AG09309 (cell line): ENCODE measurements around the gene PLCH2.

Source experiments
- DNase-seq: peaks from one replicate; pipeline ENCODE4 v3.0.0-alpha.2; 2010; ENCODE audit warnings: low read depth
- H3K4me3 ChIP-seq: 2 replicates; pipeline ENCODE4 v1.5.1; 2011; ENCODE audit warnings: mild to moderate bottlenecking, low read depth, low read length, moderate library complexity; ENCODE audit not compliant: control insufficient read depth
- TF ChIP-seq, protein P1 (sequence below): IDR thresholded peaks from 2 replicates; pipeline ENCODE4 v1.5.1; 2011; ENCODE audit warnings: mild to moderate bottlenecking, low read depth, low read length, inconsistent platforms; ENCODE audit not compliant: insufficient read depth, control insufficient read depth; ENCODE audit errors: missing control alignments

The PLCH2 gene

DNA sequence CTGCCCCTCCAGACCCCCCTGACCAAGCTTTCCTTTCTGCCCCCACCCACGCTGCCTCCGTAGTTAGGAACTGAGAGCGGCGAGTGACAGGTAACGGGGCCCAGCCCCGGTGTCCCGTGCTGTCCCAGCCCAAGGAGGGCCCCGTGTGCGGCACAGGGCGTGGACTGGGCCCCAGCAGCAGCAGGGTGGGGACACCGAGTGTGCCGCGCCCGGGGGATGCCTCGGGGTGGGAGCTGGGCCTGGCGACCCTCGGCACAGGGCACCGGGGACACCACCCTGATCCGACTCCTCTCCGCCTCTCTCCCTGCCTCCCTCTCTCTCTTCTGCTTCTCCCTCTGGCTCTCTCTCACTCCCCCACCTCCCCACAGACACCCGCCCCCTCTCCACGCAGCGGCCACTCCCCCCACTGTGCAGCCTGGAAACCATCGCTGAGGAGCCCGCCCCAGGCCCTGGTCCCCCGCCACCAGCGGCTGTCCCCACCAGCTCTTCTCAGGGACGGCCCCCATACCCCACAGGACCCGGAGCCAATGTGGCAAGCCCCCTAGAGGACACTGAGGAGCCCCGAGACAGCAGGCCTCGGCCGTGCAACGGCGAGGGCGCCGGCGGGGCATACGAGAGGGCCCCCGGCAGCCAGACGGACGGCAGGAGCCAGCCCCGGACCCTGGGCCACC, 27.6 kb downstream of the PLCH2 start:
- H3K4me3 ChIP-seq: no peak overlapping the region
- DNase-seq: no peak
- TF ChIP-seq, protein P1, sequence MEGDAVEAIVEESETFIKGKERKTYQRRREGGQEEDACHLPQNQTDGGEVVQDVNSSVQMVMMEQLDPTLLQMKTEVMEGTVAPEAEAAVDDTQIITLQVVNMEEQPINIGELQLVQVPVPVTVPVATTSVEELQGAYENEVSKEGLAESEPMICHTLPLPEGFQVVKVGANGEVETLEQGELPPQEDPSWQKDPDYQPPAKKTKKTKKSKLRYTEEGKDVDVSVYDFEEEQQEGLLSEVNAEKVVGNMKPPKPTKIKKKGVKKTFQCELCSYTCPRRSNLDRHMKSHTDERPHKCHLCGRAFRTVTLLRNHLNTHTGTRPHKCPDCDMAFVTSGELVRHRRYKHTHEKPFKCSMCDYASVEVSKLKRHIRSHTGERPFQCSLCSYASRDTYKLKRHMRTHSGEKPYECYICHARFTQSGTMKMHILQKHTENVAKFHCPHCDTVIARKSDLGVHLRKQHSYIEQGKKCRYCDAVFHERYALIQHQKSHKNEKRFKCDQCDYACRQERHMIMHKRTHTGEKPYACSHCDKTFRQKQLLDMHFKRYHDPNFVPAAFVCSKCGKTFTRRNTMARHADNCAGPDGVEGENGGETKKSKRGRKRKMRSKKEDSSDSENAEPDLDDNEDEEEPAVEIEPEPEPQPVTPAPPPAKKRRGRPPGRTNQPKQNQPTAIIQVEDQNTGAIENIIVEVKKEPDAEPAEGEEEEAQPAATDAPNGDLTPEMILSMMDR: no peak

GRCh38 chr1:2504225-2504948, 28.3 kb downstream of the PLCH2 start:
- H3K4me3 ChIP-seq: no peak overlapping the region
- DNase-seq: no peak
- TF ChIP-seq, protein P1: no peak

DNA sequence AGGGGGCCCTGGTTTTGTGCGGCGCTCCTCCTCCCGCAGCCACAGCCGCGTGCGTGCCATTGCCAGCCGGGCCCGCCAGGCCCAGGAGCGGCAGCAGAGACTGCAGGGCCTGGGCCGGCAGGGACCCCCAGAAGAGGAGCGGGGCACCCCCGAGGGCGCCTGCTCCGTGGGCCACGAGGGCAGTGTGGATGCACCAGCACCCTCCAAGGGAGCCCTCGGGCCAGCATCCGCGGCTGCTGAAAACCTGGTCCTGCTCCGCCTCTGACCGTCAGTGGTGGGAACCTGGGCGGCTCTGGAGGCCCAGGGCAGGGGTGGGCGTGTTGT, 28.8 kb downstream of the PLCH2 start:
- TF ChIP-seq, protein P1: no peak
- DNase-seq: no peak
- H3K4me3 ChIP-seq: no peak overlapping the region

DNA sequence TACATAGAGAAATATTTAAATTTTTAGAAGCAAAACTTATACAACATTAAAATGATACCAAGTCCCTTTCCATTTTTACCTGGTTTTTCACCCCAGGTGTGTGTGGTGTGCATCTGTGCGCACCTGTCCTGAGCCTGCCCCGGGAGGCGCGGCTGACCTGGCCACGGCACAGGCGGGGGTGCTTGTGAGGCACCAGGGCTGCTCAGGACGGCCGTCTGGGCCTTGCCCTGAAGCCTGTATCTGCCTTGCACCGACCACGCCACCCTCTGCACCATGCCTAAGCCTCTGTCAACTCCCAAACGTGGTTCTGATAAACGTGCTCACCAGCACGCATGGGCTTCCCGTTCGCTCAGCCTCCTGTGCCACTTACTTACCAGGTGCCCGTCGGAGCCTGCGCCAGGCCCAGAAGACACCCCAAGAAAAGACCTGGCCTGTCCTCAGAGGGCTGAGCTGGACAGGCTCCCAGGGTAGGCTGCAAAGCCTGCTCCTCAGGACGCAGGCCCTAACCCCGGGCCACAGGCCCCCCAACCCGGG, 29.4 kb downstream of the PLCH2 start:
- DNase-seq: no peak
- no peak overlapping the region for H3K4me3 ChIP-seq
- TF ChIP-seq, protein P1: no peak

DNA sequence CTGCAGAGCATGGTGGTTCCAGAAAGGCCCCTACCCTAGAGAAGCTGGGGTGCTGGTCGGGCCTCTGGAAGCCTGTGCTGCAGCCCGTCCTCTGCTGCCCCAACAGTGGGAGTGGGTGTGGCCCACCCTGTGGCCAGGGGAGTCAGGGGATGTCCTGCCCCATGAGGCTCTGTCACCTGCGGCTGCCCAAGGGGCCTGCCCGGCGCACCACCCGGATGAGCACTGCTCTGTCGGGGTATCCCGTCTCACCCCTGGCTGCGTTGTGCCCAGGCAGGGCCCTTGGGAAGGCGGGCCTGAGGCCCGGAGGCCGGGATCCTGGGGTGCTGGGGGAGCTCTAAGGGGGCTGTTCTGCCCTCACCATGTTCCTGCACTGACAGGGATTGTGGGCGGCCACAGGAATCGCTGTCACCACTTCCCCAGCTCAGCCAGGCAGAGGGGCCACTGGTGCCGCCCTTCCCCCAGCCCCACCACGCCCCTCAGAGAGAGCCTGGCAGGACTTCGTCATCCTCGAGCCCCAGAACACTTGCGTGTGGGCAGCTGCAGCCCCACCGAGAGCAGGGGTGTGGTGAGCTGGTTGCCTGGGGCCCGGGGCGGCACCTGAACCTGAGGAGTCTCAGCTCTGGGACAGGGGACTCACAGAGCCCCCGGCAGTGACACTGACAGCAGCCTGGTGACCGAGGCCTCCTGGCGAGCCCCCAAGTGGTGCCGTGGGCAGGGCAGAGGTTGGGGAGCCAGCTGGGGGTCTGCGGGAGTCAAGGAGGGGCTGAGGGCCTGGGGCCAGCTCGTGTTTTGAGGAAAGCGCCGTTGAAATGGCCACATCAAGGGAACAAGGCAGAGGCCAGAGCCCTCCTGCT, 30.1 kb downstream of the PLCH2 start:
- TF ChIP-seq, protein P1: no peak
- no peak for DNase-seq
- no peak overlapping the region for H3K4me3 ChIP-seq

DNA sequence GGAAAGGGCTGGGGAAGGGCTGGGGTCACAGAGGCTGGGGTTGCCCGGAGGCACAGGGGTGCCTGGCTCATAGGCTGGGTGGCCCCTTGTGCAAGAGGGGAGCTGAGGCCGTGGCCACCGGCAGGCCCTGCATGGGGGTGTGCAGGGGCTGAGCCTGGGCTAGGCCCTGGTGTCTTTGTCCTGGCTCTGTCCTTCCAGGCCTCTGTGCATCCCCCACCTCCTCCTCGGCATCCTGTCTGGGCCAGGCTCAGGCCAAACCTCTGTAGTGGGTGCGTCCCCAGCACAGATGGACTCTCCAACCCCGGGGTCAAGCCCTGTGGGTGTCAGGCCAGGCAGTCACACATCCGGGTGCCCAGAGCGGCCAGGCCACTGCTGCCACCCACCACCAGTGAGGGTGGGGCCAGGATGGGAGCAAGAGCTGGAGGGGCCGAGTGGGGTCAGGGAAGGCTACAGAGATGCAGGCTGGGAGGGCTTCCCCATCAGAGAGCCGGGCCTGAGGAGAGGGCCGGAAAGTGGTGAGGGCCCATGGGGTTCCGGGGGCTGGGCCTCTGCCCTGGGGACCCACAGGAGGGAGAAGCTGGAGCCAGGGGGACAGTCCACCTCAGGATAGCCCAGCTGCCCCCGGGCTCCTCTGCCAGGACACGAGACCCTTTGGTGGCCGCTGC, 30.9 kb downstream of the PLCH2 start:
- DNase-seq: no peak
- no peak overlapping the region for H3K4me3 ChIP-seq
- TF ChIP-seq, protein P1: no peak
